IMR-90 (cell line): Measurements from ENCODE around the gene IQCK. TPM values are rescaled to one million over a fixed set of nuclear protein-coding genes. Genes with fewer than 3 reads are reported as not detected.

Source experiments
- ATAC-seq: fragments of 200-7000 bp; cut with Tn5 transposase; 2 replicates; pipeline ENCODE4 v1.9.1; 2020; ENCODE audit warnings: low read depth, mild to moderate bottlenecking, moderate library complexity
- BruUV-seq: library from RNA; stranded (reverse); fragments of 400-500 nt; replicated peaks from 2 replicates; lab custom pipeline; 2021; lab: Mats Ljungman, UMichigan
- CTCF ChIA-PET: fragments of 300-600 bp; formaldehyde crosslinking; extraction: SDS; loops from one replicate; lab custom pipeline; 2021; ENCODE audit warnings: antibody characterized with exemption; lab: Yijun Ruan, JAX
- POLR2A ChIA-PET: fragments of 300-600 bp; sonication (Branson Sonifier 250); formaldehyde crosslinking; loops from one replicate; lab custom pipeline; 2022; ENCODE audit warnings: antibody characterized with exemption; ENCODE audit not compliant: unreplicated experiment; lab: Charles Lee
- DNase-seq: peaks from one replicate; pipeline ENCODE4 v3.0.0; 2013
- H2AFZ ChIP-seq: replicated peaks from 2 replicates; pipeline ENCODE3; 2013; ENCODE audit warnings: low read length, mild to moderate bottlenecking; ENCODE audit not compliant: poor library complexity
- H2AK5ac ChIP-seq: 2 replicates; pipeline ENCODE4 v1.6.1; 2013; ENCODE audit warnings: low read depth, low read length, inconsistent platforms
- H2AK9ac ChIP-seq: replicated peaks from 2 replicates; pipeline ENCODE3; 2013; ENCODE audit warnings: mild to moderate bottlenecking, low read depth, low read length, moderate library complexity; ENCODE audit not compliant: poor library complexity
- H2BK120ac ChIP-seq: 2 replicates; pipeline ENCODE4 v1.6.1; 2013; ENCODE audit warnings: low read depth, low read length, inconsistent platforms
- H2BK15ac ChIP-seq: 3 replicates; pipeline ENCODE4 v1.6.1; 2013; ENCODE audit warnings: low read depth, low read length, inconsistent platforms
- H2BK20ac ChIP-seq: 2 replicates; pipeline ENCODE4 v1.6.1; 2013; ENCODE audit warnings: low read depth, mild to moderate bottlenecking, inconsistent platforms, low read length, moderate library complexity
- H2BK5ac ChIP-seq: 2 replicates; pipeline ENCODE4 v1.6.1; 2013; ENCODE audit warnings: mild to moderate bottlenecking, low read depth, low read length, inconsistent platforms; ENCODE audit not compliant: poor library complexity, severe bottlenecking
- H3K14ac ChIP-seq: replicated peaks from 2 replicates; pipeline ENCODE4 v1.6.1; 2013; ENCODE audit warnings: low read depth, low read length, inconsistent platforms
- H3K18ac ChIP-seq: 2 replicates; pipeline ENCODE4 v1.6.1; 2013; ENCODE audit warnings: low read depth, low read length, control low read depth
- H3K23ac ChIP-seq: 2 replicates; pipeline ENCODE4 v1.6.1; 2013; ENCODE audit warnings: low read depth, low read length, inconsistent platforms
- H3K27ac ChIP-seq: 2 replicates; pipeline ENCODE4 v1.5.1; 2013; ENCODE audit warnings: mild to moderate bottlenecking, control low read depth, low read length; ENCODE audit not compliant: insufficient read depth
- H3K27me3 ChIP-seq: 2 replicates; pipeline ENCODE4 v1.6.1; 2013; ENCODE audit warnings: low read length; ENCODE audit not compliant: control insufficient read depth, insufficient read depth
- H3K36me3 ChIP-seq: 2 replicates; pipeline ENCODE4 v1.6.1; 2013; ENCODE audit warnings: low read length, mixed read lengths; ENCODE audit not compliant: control insufficient read depth, insufficient read depth
- H3K4ac ChIP-seq: 2 replicates; pipeline ENCODE4 v1.6.1; 2013; ENCODE audit warnings: low read depth, low read length, inconsistent platforms
- H3K4me1 ChIP-seq: 2 replicates; pipeline ENCODE4 v1.6.1; 2013; ENCODE audit warnings: low read length, mixed read lengths; ENCODE audit not compliant: control insufficient read depth, insufficient read depth
- H3K4me2 ChIP-seq: 2 replicates; pipeline ENCODE4 v1.6.1; 2013; ENCODE audit warnings: low read depth, mild to moderate bottlenecking, control low read depth, low read length, moderate library complexity
- H3K4me3 ChIP-seq: 2 replicates; pipeline ENCODE4 v1.5.1; 2013; ENCODE audit warnings: low read depth, mild to moderate bottlenecking, control low read depth, low read length, moderate library complexity; ENCODE audit not compliant: insufficient read depth
- H3K56ac ChIP-seq: 2 replicates; pipeline ENCODE4 v1.6.1; 2013; ENCODE audit warnings: low read length, inconsistent platforms; ENCODE audit not compliant: insufficient read depth; ENCODE audit errors: extremely low read depth
- H3K79me1 ChIP-seq, 2 experiments: 2 replicates each; pipeline ENCODE4 v1.6.1; 2013; ENCODE audit warnings: low read length in 2 of 2, inconsistent platforms in 1 of 2, low read depth in 1 of 2
- H3K9ac ChIP-seq: 2 replicates; pipeline ENCODE4 v1.6.1; 2013; ENCODE audit warnings: low read depth, low read length, control low read depth
- H3K9me1 ChIP-seq: 2 replicates; pipeline ENCODE4 v1.6.1; 2013; ENCODE audit warnings: low read length, inconsistent platforms; ENCODE audit not compliant: insufficient read depth
- H3K9me3 ChIP-seq: 2 replicates; pipeline ENCODE4 v1.6.1; 2013; ENCODE audit warnings: low read length; ENCODE audit not compliant: control insufficient read depth, insufficient read depth
- H4K20me1 ChIP-seq: 2 replicates; pipeline ENCODE4 v1.6.1; 2013; ENCODE audit warnings: low read length, inconsistent platforms; ENCODE audit not compliant: insufficient read depth
- H4K5ac ChIP-seq: 2 replicates; pipeline ENCODE4 v1.6.1; 2013; ENCODE audit warnings: mild to moderate bottlenecking, low read depth, low read length, control low read depth
- H4K8ac ChIP-seq, 2 experiments: 2 replicates each; pipeline ENCODE4 v1.6.1; 2013; ENCODE audit warnings: low read depth in 2 of 2, low read length in 2 of 2, control low read depth in 1 of 2, inconsistent platforms in 1 of 2
- H4K91ac ChIP-seq: 2 replicates; pipeline ENCODE4 v1.6.1; 2013; ENCODE audit warnings: low read depth, low read length, inconsistent platforms; ENCODE audit not compliant: insufficient read depth
- CEBPB ChIP-seq: IDR thresholded peaks from 2 replicates; pipeline ENCODE4 v1.6.1; 2012; ENCODE audit warnings: low read depth, low read length, improper control_type of control experiment
- SMC3 ChIP-seq: fragments of 150-350 bp; IDR thresholded peaks from 2 replicates; pipeline ENCODE4 v1.6.1; 2016; ENCODE audit warnings: low read depth, mild to moderate bottlenecking, antibody characterized with exemption, low read length, moderate library complexity
- WGBS, 2 experiments: methylation state at CpG; one replicate each; pipeline versions ENCODE4 v1.1.5 to v1.1.7; 2013; ENCODE audit warnings: missing lambda C conversion rate in 2 of 2; ENCODE audit not compliant: insufficient read length in 1 of 2; ENCODE audit errors: extremely low coverage in 2 of 2; 5-methylcytosine and 5-hydroxymethylcytosine counted together
- dilution Hi-C: fragments of 300-500 bp; cut with HindIII; formaldehyde crosslinking; loops from one replicate; pipeline ENCODE4 v1.14.3; 2018; ENCODE audit warnings: low sequenced_read_pairs; ENCODE audit not compliant: unreplicated experiment
- in situ Hi-C: fragments of 300-500 bp; cut with MboI; formaldehyde crosslinking; loops from 3 replicates; pipeline ENCODE4 v1.14.3; 2019; ENCODE audit warnings: low sequenced_read_pairs, inconsistent platforms, mixed read lengths
- intact Hi-C: fragments of 100-400 bp; cut with micrococcal nuclease; formaldehyde crosslinking; loops from 2 replicates; pipeline ENCODE4 v1.10.0; 2022
- polyA plus RNA-seq, 3 experiments: library from polyadenylated mRNA; depleted of rRNA; stranded (reverse); fragments of >200 nt; gene quantifications; 2 replicates each; pipeline ENCODE4 v1.2.3, GENCODE V29; 2012; ENCODE audit warnings: low replicate concordance in 1 of 3
- total RNA-seq: library from RNA; depleted of rRNA; stranded (reverse); fragments of >200 nt; gene quantifications from 2 replicates; pipeline ENCODE4 v1.2.3, GENCODE V29; 2012

IQCK gene
- total and polyA plus RNA-seq, 2 of the 4 experiments (the other 2 are of a cell fraction), result 4.1 to 5.4 TPM

DNA sequence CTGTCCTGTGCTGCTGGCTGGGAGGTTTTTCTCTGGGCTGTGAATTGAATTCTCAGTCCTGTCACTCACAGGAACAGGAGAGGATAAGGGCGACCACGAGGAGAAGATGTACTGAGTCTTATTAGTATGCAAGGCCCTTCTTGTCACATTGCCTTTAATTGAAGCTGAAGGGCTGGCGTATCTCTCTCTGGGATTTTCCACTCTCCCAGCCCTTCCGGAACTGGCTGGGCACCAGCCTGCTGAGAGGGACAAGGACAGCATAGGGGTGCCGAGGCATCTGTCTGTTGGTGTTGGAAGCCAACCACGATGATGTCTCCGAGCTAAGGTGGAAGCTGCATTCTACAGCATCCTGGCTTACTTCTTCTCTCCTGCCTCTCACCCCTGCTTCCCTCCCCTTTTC, 133.4 kb downstream of the IQCK start:
- H2AK5ac ChIP-seq, result no peak overlapping the region
- POLR2A ChIA-PET, result no interaction called here
- no peak overlapping the region for H3K4me2 ChIP-seq
- no peak for DNase-seq
- no TSS peak for BruUV-seq
- H3K4ac ChIP-seq, result no peak overlapping the region
- no peak overlapping the region for H4K8ac ChIP-seq
- H2BK120ac ChIP-seq, result no peak overlapping the region
- H3K27me3 ChIP-seq, result no peaks in the 10 kb centered on the region
- H3K56ac ChIP-seq, result no peak overlapping the region
- in situ Hi-C loops, result no loop called here
- H2BK15ac ChIP-seq, result no peak overlapping the region
- no peaks in the 10 kb centered on the region for H4K20me1 ChIP-seq
- no peak overlapping the region for H2BK5ac ChIP-seq
- CTCF ChIA-PET, result no interaction called here
- no peak overlapping the region for H2AK9ac ChIP-seq
- no peak overlapping the region for H2AFZ ChIP-seq
- no CpG with 5 or more reads among the region's 7 CpGs for WGBS, 2 experiments
- intact Hi-C loops, result no loop called here
- no peak overlapping the region for H3K23ac ChIP-seq
- no peak overlapping the region for H3K18ac ChIP-seq
- no peaks in the 10 kb centered on the region for H3K4me1 ChIP-seq
- H3K4me3 ChIP-seq, result no peak overlapping the region
- dilution Hi-C loops, result no loop called here
- H3K9me3 ChIP-seq, result no peaks in the 10 kb centered on the region
- no peak overlapping the region for H3K14ac ChIP-seq
- no peaks in the 10 kb centered on the region for H3K79me1 ChIP-seq
- TF ChIP-seq CEBPB, result no peak
- TF ChIP-seq SMC3, result no peak
- no peak for ATAC-seq
- H3K27ac ChIP-seq, result no peak overlapping the region
- no peak overlapping the region for H3K9ac ChIP-seq
- H4K91ac ChIP-seq, result no peak overlapping the region
- H4K5ac ChIP-seq, result no peak overlapping the region
- H3K36me3 ChIP-seq, result no peaks in the 10 kb centered on the region
- H2BK20ac ChIP-seq, result no peak overlapping the region
- H3K9me1 ChIP-seq, result no peaks in the 10 kb centered on the region
